Osteoblast (primary cell): ENCODE measurements around the gene C20orf141. TPM values are rescaled to one million over a fixed set of nuclear protein-coding genes. Genes with fewer than 3 reads are reported as not detected.
A peak's percentile ranks its signal among the peaks of the same experiment; 100 is the strongest.

ENCODE experiments used
- DNase-seq: peaks from one replicate; pipeline ENCODE4 v3.0.0; 2011; ENCODE audit warnings: low spot score, mixed read lengths; ENCODE audit not compliant: insufficient read length; ENCODE audit errors: missing footprints
- H2AFZ ChIP-seq: 2 replicates; pipeline ENCODE4 v1.6.0; 2011; ENCODE audit warnings: mild to moderate bottlenecking, low read length
- H3K27ac ChIP-seq: 2 replicates; pipeline ENCODE4 v1.5.1; 2011; ENCODE audit warnings: mild to moderate bottlenecking, low read depth, low read length, moderate library complexity
- H3K27me3 ChIP-seq: 2 replicates; pipeline ENCODE4 v1.6.0; 2012; ENCODE audit warnings: mild to moderate bottlenecking, control low read depth, inconsistent platforms, low read length, moderate library complexity; ENCODE audit not compliant: insufficient read depth
- H3K36me3 ChIP-seq: 2 replicates; pipeline ENCODE4 v1.5.1; 2011; ENCODE audit warnings: mild to moderate bottlenecking, low read length, control low read depth, moderate library complexity; ENCODE audit not compliant: insufficient read depth
- H3K4me1 ChIP-seq: 2 replicates; pipeline ENCODE4 v1.5.1; 2011; ENCODE audit warnings: mild to moderate bottlenecking, low read length, control low read depth, moderate library complexity; ENCODE audit not compliant: insufficient read depth
- H3K4me2 ChIP-seq: 2 replicates; pipeline ENCODE4 v1.6.0; 2011; ENCODE audit warnings: mild to moderate bottlenecking, low read length; ENCODE audit not compliant: insufficient read depth
- H3K4me3 ChIP-seq: fragments of 200-600 bp; sonication (generic); 3 replicates; pipeline ENCODE4 v1.5.1; 2012; ENCODE audit warnings: mild to moderate bottlenecking, low read length, inconsistent platforms; ENCODE audit not compliant: insufficient read depth
- H3K79me2 ChIP-seq: 2 replicates; pipeline ENCODE4 v1.6.0; 2012; ENCODE audit warnings: mild to moderate bottlenecking, low read length, control low read depth, inconsistent platforms; ENCODE audit not compliant: insufficient read depth
- H3K9me3 ChIP-seq: 2 replicates; pipeline ENCODE4 v1.5.1; 2011; ENCODE audit warnings: low read depth, low read length, control low read depth
- H4K20me1 ChIP-seq: 2 replicates; pipeline ENCODE4 v1.6.0; 2012; ENCODE audit warnings: mild to moderate bottlenecking, low read length, control low read depth; ENCODE audit not compliant: insufficient read depth
- total RNA-seq: library from RNA; depleted of rRNA; stranded (reverse); fragments of >200 nt; gene quantifications from 2 replicates; pipeline ENCODE4 v1.2.3, GENCODE V29; 2012
- TF ChIP-seq, protein P1 (sequence below): IDR thresholded peaks from 2 replicates; pipeline ENCODE4 v1.5.1; 2011; ENCODE audit warnings: mild to moderate bottlenecking, low read depth, low read length, moderate library complexity; ENCODE audit errors: extremely low read depth

The C20orf141 gene
- total RNA-seq, 1 donor, result 0.36 TPM

GRCh38 chr20:2839732-2840137 is 24.9 kb downstream of the C20orf141 start:
- no peak for DNase-seq
- Histone ChIP-seq H3K9me3 (no peaks in the 10 kb centered on the region), H3K4me1 (peaks cover 12% of the 10 kb centered on the region), H3K27ac (peak overlapping the region; percentile 87), H4K20me1 (peaks cover 5% of the 10 kb centered on the region), H3K4me2 (peak overlapping the region; percentile 80), H3K27me3 (no peaks in the 10 kb centered on the region), H2AFZ (peak overlapping the region; percentile 99), H3K36me3 (peaks cover 20% of the 10 kb centered on the region), H3K79me2 (peaks cover 28% of the 10 kb centered on the region), H3K4me3 (peak overlapping the region; percentile 94)
- TF ChIP-seq, protein P1, sequence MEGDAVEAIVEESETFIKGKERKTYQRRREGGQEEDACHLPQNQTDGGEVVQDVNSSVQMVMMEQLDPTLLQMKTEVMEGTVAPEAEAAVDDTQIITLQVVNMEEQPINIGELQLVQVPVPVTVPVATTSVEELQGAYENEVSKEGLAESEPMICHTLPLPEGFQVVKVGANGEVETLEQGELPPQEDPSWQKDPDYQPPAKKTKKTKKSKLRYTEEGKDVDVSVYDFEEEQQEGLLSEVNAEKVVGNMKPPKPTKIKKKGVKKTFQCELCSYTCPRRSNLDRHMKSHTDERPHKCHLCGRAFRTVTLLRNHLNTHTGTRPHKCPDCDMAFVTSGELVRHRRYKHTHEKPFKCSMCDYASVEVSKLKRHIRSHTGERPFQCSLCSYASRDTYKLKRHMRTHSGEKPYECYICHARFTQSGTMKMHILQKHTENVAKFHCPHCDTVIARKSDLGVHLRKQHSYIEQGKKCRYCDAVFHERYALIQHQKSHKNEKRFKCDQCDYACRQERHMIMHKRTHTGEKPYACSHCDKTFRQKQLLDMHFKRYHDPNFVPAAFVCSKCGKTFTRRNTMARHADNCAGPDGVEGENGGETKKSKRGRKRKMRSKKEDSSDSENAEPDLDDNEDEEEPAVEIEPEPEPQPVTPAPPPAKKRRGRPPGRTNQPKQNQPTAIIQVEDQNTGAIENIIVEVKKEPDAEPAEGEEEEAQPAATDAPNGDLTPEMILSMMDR, result no peak

- Histone ChIP-seq H3K27ac (peak within 1 kb of the TSS; percentile 87), H2AFZ (peak within 1 kb of the TSS; percentile 99), H4K20me1 (peaks cover 5% of the 10 kb centered on the region), H3K9me3 (no peaks in the 10 kb centered on the region), H3K4me3 (peak within 1 kb of the TSS; percentile 94), H3K4me1 (peaks cover 12% of the 10 kb centered on the region), H3K4me2 (peak within 1 kb of the TSS; percentile 80), H3K27me3 (no peaks in the 10 kb centered on the region), H3K36me3 (peaks cover 16% of the 10 kb centered on the region), H3K79me2 (peaks cover 32% of the 10 kb centered on the region)
- DNase-seq, result peak; percentile 100
- TF ChIP-seq, protein P1, result no peak
Measured at GRCh38 chr20:2840138-2840966, 25.6 kb downstream of the C20orf141 start, which contains the start of the genes PCED1A and VPS16. TSS of gene PCED1A (minus strand) at chr20:2840655. CDS start at chr20:2839912, 743 bp downstream. TSS of gene VPS16 (plus strand) at chr20:2840745. CDS start at chr20:2840775, 30 bp downstream.

DNA sequence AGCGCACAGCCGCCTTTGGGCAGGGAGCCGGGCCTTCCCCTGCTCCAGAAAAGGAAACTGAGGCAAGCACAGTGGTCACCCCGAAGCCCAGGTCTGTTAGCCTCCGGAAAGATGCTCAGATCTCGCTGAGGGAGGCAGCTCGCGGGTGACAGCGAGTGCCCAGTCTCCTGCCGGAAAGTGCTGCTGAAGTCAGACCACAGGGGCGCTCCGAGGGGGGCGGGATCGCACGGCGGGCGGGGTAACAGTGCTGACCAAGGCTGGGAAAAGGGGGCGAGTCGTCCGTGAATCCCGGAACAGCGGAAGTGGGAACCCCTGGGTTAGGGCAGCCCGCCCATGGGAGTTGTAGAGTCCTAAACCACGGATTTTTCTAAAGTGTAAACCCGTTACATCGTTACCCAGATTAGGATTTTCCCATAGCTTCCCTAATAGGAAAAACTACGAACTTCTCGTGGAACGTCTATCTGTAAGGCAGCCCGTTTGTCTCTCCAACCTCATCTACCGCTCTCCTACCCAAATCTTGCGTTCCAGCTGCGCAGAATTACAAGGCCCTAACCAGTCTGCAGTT is 26.3 kb downstream of the C20orf141 start:
- Histone ChIP-seq H3K36me3 (peaks cover 12% of the 10 kb centered on the region), H3K4me3 (peak overlapping the region; percentile 94), H4K20me1 (peaks cover 5% of the 10 kb centered on the region), H3K79me2 (peaks cover 32% of the 10 kb centered on the region), H3K4me1 (peaks cover 12% of the 10 kb centered on the region), H3K27ac (peak overlapping the region; percentile 68), H3K9me3 (no peaks in the 10 kb centered on the region), H3K27me3 (no peaks in the 10 kb centered on the region), H2AFZ (peak overlapping the region; percentile 97), H3K4me2 (peak overlapping the region; percentile 80)
- peak; percentile 96 for DNase-seq
- TF ChIP-seq, protein P1, result no peak

DNA sequence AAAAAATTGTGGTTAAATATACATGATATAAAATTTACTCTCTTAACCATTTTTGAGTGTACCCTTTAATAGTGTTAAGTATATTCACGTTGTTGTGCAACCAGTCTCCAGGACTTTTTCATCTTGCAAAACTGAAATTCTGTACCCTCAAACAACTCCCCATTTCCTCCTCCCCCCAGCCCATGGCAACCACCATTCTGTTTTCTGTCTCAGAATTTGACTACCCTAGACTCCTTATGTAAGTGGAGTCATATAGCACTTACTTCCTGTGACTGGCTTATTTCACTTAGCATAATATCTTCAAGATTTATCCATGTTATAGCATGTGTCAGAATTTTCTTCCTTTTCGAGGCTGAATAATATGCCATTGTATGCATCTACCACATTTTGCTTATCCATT is 30.8 kb downstream of the C20orf141 start:
- H3K27me3 ChIP-seq, result no peaks in the 10 kb centered on the region
- TF ChIP-seq, protein P1, result no peak
- peaks cover 5% of the 10 kb centered on the region for H3K4me1 ChIP-seq
- H3K4me2 ChIP-seq, result no peak overlapping the region
- no peak overlapping the region for H2AFZ ChIP-seq
- peaks cover 27% of the 10 kb centered on the region for H3K79me2 ChIP-seq
- no peaks in the 10 kb centered on the region for H3K9me3 ChIP-seq
- no peak for DNase-seq
- H3K36me3 ChIP-seq, result no peaks in the 10 kb centered on the region
- peaks cover 16% of the 10 kb centered on the region for H4K20me1 ChIP-seq
- H3K27ac ChIP-seq, result no peak overlapping the region
- no peak overlapping the region for H3K4me3 ChIP-seq
